ENCODE measurements around the gene TREM2. TPM values are rescaled to one million over a fixed set of nuclear protein-coding genes. Genes with fewer than 3 reads are reported as not detected.

TREM2 gene
- total and polyA plus RNA-seq, 10 of the 15 experiments (the other 5 are each of a cell fraction or from before 2014, with no cell fraction given) = not detected

DNA sequence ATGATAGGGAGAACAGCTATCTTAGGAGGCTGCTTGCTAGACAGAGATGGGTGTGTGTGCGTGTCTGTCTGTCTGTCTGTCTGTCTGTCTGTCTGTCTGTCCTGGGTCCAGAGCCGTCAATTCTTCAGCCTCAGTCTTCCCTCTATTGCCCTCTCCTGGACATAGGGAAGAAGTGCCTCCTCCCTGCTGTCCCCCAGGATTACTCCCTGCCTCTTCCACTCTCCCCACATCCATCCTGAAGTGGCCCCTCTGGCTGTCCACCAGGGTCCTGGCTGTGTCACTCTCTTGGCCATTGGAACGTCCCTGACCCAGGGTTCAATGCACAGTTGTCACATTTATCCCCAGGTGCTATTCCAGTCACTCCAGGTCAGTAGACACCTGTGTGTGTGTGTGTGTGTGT lies 27.9 kb upstream of the TREM2 start:
- no peak overlapping the region for H3K27ac ChIP-seq (ENCODE audit: control insufficient read depth, insufficient read depth)
- H3K9ac ChIP-seq (ENCODE audit: control insufficient read depth, insufficient read depth, low read length) = no peak overlapping the region
- peaks cover 17% of the 10 kb centered on the region for H3K9me3 ChIP-seq (replicated peaks; ENCODE audit: control insufficient read depth, insufficient read depth, low read length)
- H3K4me3 ChIP-seq = no peak overlapping the region
- no peak overlapping the region for H2AFZ ChIP-seq (ENCODE audit: control insufficient read depth, low read depth, low read length)
- intact Hi-C loops (cut with micrococcal nuclease; ENCODE audit: unreplicated experiment) = loop anchor here (5.0 kb wide), 1 partner anchor 127 kb away; no protein-coding TSS in a partner anchor
- ChIA-PET RAD21 (ENCODE audit: unreplicated experiment) (no interaction called here), CTCF (interaction anchor here (1.1 kb wide), 2 partner anchors 37 to 88 kb away, joined by 3 to 5 read pairs; partner anchors contain the start of gene TREML1), SMC1A (ENCODE audit: uncharacterized antibody, unreplicated experiment) (interaction anchor here (0.6 to 1.5 kb wide), 2 partner anchors 9 to 87 kb away, joined by 3 read pairs; no protein-coding TSS in a partner anchor), POLR2A (no interaction called here)
- no peaks in the 10 kb centered on the region for H3K4me1 ChIP-seq (ENCODE audit: control insufficient read depth, insufficient read depth, low read length)
- no TSS peak for BruUV-seq (replicated peaks)
- no peaks in the 10 kb centered on the region for H3K79me2 ChIP-seq (ENCODE audit: control insufficient read depth, insufficient read depth, low read length)
- H4K20me1 ChIP-seq (ENCODE audit: control insufficient read depth, insufficient read depth) = no peaks in the 10 kb centered on the region
- WGBS (ENCODE audit: insufficient coverage, insufficient replicate concordance, low lambda C conversion rate, missing lambda C conversion rate) = 61% methylated on average over 3 of the region's 3 CpGs
- no peak overlapping the region for H3K4me2 ChIP-seq (ENCODE audit: control insufficient read depth, insufficient read depth)
- ATAC-seq (no peak), FAIRE-seq (no peak), DNase-seq (ENCODE audit: low read depth, low spot score) (no peak)
- in situ Hi-C loops (cut with MboI) = no loop called here
- H3K27me3 ChIP-seq (replicated peaks in 1 of 2; ENCODE audit: control insufficient read depth in 2 of 2, insufficient read depth in 2 of 2, low read length in 1 of 2) = no peaks in the 10 kb centered on the region; a peak in 1 of 4 replicates
- H3K36me3 ChIP-seq (ENCODE audit: control insufficient read depth in 2 of 2, insufficient read depth in 2 of 2, low read length in 1 of 2) = peaks cover 0 to 4% of the 10 kb centered on the region in 2 experiments; a peak in 2 of 4 replicates
- TF ChIP-seq, protein P1, sequence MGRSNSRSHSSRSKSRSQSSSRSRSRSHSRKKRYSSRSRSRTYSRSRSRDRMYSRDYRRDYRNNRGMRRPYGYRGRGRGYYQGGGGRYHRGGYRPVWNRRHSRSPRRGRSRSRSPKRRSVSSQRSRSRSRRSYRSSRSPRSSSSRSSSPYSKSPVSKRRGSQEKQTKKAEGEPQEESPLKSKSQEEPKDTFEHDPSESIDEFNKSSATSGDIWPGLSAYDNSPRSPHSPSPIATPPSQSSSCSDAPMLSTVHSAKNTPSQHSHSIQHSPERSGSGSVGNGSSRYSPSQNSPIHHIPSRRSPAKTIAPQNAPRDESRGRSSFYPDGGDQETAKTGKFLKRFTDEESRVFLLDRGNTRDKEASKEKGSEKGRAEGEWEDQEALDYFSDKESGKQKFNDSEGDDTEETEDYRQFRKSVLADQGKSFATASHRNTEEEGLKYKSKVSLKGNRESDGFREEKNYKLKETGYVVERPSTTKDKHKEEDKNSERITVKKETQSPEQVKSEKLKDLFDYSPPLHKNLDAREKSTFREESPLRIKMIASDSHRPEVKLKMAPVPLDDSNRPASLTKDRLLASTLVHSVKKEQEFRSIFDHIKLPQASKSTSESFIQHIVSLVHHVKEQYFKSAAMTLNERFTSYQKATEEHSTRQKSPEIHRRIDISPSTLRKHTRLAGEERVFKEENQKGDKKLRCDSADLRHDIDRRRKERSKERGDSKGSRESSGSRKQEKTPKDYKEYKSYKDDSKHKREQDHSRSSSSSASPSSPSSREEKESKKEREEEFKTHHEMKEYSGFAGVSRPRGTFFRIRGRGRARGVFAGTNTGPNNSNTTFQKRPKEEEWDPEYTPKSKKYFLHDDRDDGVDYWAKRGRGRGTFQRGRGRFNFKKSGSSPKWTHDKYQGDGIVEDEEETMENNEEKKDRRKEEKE (IDR thresholded peaks at IDR 0.05) = no peak
- TF ChIP-seq, protein P2, sequence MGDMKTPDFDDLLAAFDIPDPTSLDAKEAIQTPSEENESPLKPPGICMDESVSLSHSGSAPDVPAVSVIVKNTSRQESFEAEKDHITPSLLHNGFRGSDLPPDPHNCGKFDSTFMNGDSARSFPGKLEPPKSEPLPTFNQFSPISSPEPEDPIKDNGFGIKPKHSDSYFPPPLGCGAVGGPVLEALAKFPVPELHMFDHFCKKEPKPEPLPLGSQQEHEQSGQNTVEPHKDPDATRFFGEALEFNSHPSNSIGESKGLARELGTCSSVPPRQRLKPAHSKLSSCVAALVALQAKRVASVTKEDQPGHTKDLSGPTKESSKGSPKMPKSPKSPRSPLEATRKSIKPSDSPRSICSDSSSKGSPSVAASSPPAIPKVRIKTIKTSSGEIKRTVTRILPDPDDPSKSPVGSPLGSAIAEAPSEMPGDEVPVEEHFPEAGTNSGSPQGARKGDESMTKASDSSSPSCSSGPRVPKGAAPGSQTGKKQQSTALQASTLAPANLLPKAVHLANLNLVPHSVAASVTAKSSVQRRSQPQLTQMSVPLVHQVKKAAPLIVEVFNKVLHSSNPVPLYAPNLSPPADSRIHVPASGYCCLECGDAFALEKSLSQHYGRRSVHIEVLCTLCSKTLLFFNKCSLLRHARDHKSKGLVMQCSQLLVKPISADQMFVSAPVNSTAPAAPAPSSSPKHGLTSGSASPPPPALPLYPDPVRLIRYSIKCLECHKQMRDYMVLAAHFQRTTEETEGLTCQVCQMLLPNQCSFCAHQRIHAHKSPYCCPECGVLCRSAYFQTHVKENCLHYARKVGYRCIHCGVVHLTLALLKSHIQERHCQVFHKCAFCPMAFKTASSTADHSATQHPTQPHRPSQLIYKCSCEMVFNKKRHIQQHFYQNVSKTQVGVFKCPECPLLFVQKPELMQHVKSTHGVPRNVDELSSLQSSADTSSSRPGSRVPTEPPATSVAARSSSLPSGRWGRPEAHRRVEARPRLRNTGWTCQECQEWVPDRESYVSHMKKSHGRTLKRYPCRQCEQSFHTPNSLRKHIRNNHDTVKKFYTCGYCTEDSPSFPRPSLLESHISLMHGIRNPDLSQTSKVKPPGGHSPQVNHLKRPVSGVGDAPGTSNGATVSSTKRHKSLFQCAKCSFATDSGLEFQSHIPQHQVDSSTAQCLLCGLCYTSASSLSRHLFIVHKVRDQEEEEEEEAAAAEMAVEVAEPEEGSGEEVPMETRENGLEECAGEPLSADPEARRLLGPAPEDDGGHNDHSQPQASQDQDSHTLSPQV (IDR thresholded peaks at IDR 0.05) = no peak
- TF ChIP-seq TAF1 (IDR thresholded peaks at IDR 0.05; ENCODE audit: borderline replicate concordance, low read depth, low read length) (no peak), PAX5 (IDR thresholded peaks at IDR 0.05; ENCODE audit: borderline replicate concordance, low read depth, low read length) (no peak), BCL11A (IDR thresholded peaks at IDR 0.05; ENCODE audit: low read depth, low read length) (no peak), ATF7 (IDR thresholded peaks at IDR 0.05; ENCODE audit: low read depth) (no peak), TARDBP (IDR thresholded peaks at IDR 0.05; ENCODE audit: borderline replicate concordance) (no peak), TCF3 (IDR thresholded peaks at IDR 0.05; ENCODE audit: borderline replicate concordance, insufficient read depth, low read depth, low read length) (no peak), SREBF2 (IDR thresholded peaks at IDR 0.05; ENCODE audit: low read length) (no peak), NFYB (IDR thresholded peaks at IDR 0.05; ENCODE audit: insufficient read depth, low read depth, low read length) (no peak)
- TF ChIP-seq, protein P3, sequence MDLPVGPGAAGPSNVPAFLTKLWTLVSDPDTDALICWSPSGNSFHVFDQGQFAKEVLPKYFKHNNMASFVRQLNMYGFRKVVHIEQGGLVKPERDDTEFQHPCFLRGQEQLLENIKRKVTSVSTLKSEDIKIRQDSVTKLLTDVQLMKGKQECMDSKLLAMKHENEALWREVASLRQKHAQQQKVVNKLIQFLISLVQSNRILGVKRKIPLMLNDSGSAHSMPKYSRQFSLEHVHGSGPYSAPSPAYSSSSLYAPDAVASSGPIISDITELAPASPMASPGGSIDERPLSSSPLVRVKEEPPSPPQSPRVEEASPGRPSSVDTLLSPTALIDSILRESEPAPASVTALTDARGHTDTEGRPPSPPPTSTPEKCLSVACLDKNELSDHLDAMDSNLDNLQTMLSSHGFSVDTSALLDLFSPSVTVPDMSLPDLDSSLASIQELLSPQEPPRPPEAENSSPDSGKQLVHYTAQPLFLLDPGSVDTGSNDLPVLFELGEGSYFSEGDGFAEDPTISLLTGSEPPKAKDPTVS (IDR thresholded peaks at IDR 0.05; ENCODE audit: low read depth, low read length) = no peak
- TF ChIP-seq, protein P4, sequence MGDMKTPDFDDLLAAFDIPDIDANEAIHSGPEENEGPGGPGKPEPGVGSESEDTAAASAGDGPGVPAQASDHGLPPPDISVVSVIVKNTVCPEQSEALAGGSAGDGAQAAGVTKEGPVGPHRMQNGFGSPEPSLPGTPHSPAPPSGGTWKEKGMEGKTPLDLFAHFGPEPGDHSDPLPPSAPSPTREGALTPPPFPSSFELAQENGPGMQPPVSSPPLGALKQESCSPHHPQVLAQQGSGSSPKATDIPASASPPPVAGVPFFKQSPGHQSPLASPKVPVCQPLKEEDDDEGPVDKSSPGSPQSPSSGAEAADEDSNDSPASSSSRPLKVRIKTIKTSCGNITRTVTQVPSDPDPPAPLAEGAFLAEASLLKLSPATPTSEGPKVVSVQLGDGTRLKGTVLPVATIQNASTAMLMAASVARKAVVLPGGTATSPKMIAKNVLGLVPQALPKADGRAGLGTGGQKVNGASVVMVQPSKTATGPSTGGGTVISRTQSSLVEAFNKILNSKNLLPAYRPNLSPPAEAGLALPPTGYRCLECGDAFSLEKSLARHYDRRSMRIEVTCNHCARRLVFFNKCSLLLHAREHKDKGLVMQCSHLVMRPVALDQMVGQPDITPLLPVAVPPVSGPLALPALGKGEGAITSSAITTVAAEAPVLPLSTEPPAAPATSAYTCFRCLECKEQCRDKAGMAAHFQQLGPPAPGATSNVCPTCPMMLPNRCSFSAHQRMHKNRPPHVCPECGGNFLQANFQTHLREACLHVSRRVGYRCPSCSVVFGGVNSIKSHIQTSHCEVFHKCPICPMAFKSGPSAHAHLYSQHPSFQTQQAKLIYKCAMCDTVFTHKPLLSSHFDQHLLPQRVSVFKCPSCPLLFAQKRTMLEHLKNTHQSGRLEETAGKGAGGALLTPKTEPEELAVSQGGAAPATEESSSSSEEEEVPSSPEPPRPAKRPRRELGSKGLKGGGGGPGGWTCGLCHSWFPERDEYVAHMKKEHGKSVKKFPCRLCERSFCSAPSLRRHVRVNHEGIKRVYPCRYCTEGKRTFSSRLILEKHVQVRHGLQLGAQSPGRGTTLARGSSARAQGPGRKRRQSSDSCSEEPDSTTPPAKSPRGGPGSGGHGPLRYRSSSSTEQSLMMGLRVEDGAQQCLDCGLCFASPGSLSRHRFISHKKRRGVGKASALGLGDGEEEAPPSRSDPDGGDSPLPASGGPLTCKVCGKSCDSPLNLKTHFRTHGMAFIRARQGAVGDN (IDR thresholded peaks at IDR 0.05) = no peak
